ENCODE data around the gene GRID1.

- TF ChIP-seq EZH2 (IDR thresholded peaks at IDR 0.05; ENCODE audit: low read length, unreplicated experiment) (no peak), CTCF (conservative IDR thresholded peaks at IDR 0.05; ENCODE audit: low read depth, low read length) (no peak), EZH2phosphoT487 (IDR thresholded peaks at IDR 0.05; ENCODE audit: borderline replicate concordance, low read length) (no peak)
Measured at GRCh38 chr10:85614981-85615380, 751.6 kb downstream of the GRID1 start.

Measured in PC-3 (cell line).